Omental fat pad (tissue), 4 donors: ENCODE results near the gene SPAG6. TPM values are rescaled to one million over a fixed set of nuclear protein-coding genes. Genes with fewer than 3 reads are reported as not detected.

Experiments
- ATAC-seq: fragments of 150-250 bp; one replicate; pipeline ENCODE4 v1.9.1; 2016; ENCODE audit warnings: mild to moderate bottlenecking, moderate library complexity; ENCODE audit not compliant: low FRiP score
- DNase-seq: peaks from one replicate; pipeline ENCODE4 v3.0.0-alpha.2; 2019; ENCODE audit warnings: low spot score
- CTCF ChIP-seq, 3 donors: fragments of 450-650 bp; IDR thresholded peaks; one replicate each; pipeline ENCODE4 v1.5.1; 2016 to 2017; ENCODE audit warnings: antibody characterized with exemption in 3 of 3, mild to moderate bottlenecking in 3 of 3, moderate library complexity in 2 of 3
- total RNA-seq, 4 donors: library from RNA; depleted of rRNA; stranded (reverse); fragments of >200 nt; gene quantifications; one replicate each; pipeline ENCODE4 v1.1.0, GENCODE V29; 2016

The SPAG6 gene
- total RNA-seq, 4 donors from 2014 or later, result not detected

- DNase-seq (no peak), ATAC-seq (no peak)
- TF ChIP-seq CTCF (IDR thresholded peaks at IDR 0.05), result no peak
Measured at GRCh38 chr10:22366771-22367170, 21.5 kb downstream of the SPAG6 start.

- no peak for TF ChIP-seq CTCF (IDR thresholded peaks at IDR 0.05)
- ATAC-seq (no peak), DNase-seq (no peak)
Measured at GRCh38 chr10:22367471-22367870, 22.2 kb downstream of the SPAG6 start.

GRCh38 chr10:22368402-22368801 is 23.1 kb downstream of the SPAG6 start:
- DNase-seq, result no peak

GRCh38 chr10:22368981-22369380 is 23.7 kb downstream of the SPAG6 start:
- no peak for TF ChIP-seq CTCF (IDR thresholded peaks at IDR 0.05)
- DNase-seq (no peak), ATAC-seq (no peak)

More at GRCh38 chr10:22368402-22368801, 23.1 kb downstream of the SPAG6 start:
- no peak for TF ChIP-seq CTCF (IDR thresholded peaks at IDR 0.05)
- ATAC-seq, result no peak

GRCh38 chr10:22369434-22370072 is 24.3 kb downstream of the SPAG6 start:
- no peak for TF ChIP-seq CTCF (IDR thresholded peaks at IDR 0.05)
- ATAC-seq (no peak), DNase-seq (no peak)

- ATAC-seq (no peak), DNase-seq (no peak)
- no peak for TF ChIP-seq CTCF (IDR thresholded peaks at IDR 0.05)
Measured at GRCh38 chr10:22370320-22370719, 25.0 kb downstream of the SPAG6 start.

GRCh38 chr10:22372298-22372697 is 27.0 kb downstream of the SPAG6 start:
- ATAC-seq, result no peak
- TF ChIP-seq CTCF (IDR thresholded peaks at IDR 0.05), result no peak
- no peak for DNase-seq
